Vagina (tissue), 2 donors: ENCODE data around the gene PDE1C. TPM values are rescaled to one million over a fixed set of nuclear protein-coding genes. Genes with fewer than 3 reads are reported as not detected.

Experiments
- DNase-seq, 2 donors: peaks; one replicate each; pipeline ENCODE4 v3.0.0-alpha.2; 2017; ENCODE audit errors: extremely low spot score in 2 of 2
- H3K27ac ChIP-seq: fragments of 200-600 bp; sonication (generic); one replicate; pipeline ENCODE4 v1.5.1; 2019
- H3K27me3 ChIP-seq: fragments of 200-600 bp; sonication (generic); one replicate; pipeline ENCODE4 v1.5.1; 2019
- H3K36me3 ChIP-seq, 2 donors: fragments of 200-600 bp; sonication (generic); one replicate each; pipeline ENCODE4 v1.5.1; 2017 to 2019
- H3K4me1 ChIP-seq: fragments of 200-600 bp; sonication (generic); one replicate; pipeline ENCODE4 v1.5.1; 2019
- H3K4me3 ChIP-seq, 2 donors: fragments of 200-600 bp; sonication (generic); 1 replicate in 1 of 2; 2 replicates in 1 of 2; pipeline ENCODE4 v1.5.1; 2016 to 2019
- H3K9me3 ChIP-seq: fragments of 200-600 bp; sonication (generic); one replicate; pipeline ENCODE4 v1.5.1; 2019
- CTCF ChIP-seq, 3 experiments: fragments of 450-650 bp in 2 of 3; fragments of 200-600 bp in 1 of 3; sonication (generic) in 1 of 3; IDR thresholded peaks; one replicate each; pipeline ENCODE4 v1.5.1; 2017 to 2019; ENCODE audit warnings: antibody characterized with exemption in 3 of 3, mild to moderate bottlenecking in 2 of 3, moderate library complexity in 2 of 3
- POLR2A ChIP-seq, 2 donors: fragments of 450-650 bp; IDR thresholded peaks; one replicate each; pipeline ENCODE4 v1.6.1; 2017; ENCODE audit warnings: antibody characterized with exemption in 2 of 2, mild to moderate bottlenecking in 2 of 2, moderate library complexity in 2 of 2
- POLR2AphosphoS5 ChIP-seq, 2 donors: sonication (generic); formaldehyde crosslinking; IDR thresholded peaks; one replicate each; pipeline ENCODE4 v1.9.0; 2017; ENCODE audit warnings: antibody characterized with exemption in 2 of 2, mild to moderate bottlenecking in 2 of 2, low read depth in 1 of 2; ENCODE audit not compliant: insufficient read depth in 1 of 2
- intact Hi-C: fragments of 100-400 bp; cut with DNase I; formaldehyde crosslinking; loops from one replicate; pipeline ENCODE4 v1.15.1; 2023
- total RNA-seq: library from RNA; depleted of rRNA; stranded (reverse); fragments of >200 nt; gene quantifications from one replicate; pipeline ENCODE4 v1.2.3, GENCODE V29; 2016

The PDE1C gene
- total RNA-seq, 1 donor from 2014 or later: 19.2 TPM

GRCh38 chr7:31934551-31934950 lies 135.7 kb downstream of the PDE1C start:
- Histone ChIP-seq H3K36me3 (no peaks in the 10 kb centered on the region), H3K4me3 (no peak overlapping the region), H3K27ac (no peak overlapping the region), H3K4me1 (no peaks in the 10 kb centered on the region), H3K9me3 (no peaks in the 10 kb centered on the region), H3K27me3 (no peaks in the 10 kb centered on the region)
- TF ChIP-seq POLR2AphosphoS5 (IDR thresholded peaks at IDR 0.05; ENCODE audit: insufficient read depth in 1 of 2, low read depth in 1 of 2) (no peak), CTCF (IDR thresholded peaks at IDR 0.05) (no peak), POLR2A (IDR thresholded peaks at IDR 0.05) (no peak)
- DNase-seq: no peak
- intact Hi-C loops: no loop called here

- intact Hi-C loops: no loop called here
- TF ChIP-seq POLR2AphosphoS5 (IDR thresholded peaks at IDR 0.05; ENCODE audit: insufficient read depth in 1 of 2, low read depth in 1 of 2): no peak
- TF ChIP-seq CTCF (IDR thresholded peaks at IDR 0.05): no peak
- TF ChIP-seq POLR2A (IDR thresholded peaks at IDR 0.05): no peak
- Histone ChIP-seq H3K9me3 (no peaks in the 10 kb centered on the region), H3K36me3 (no peaks in the 10 kb centered on the region), H3K4me3 (no peak overlapping the region), H3K4me1 (no peaks in the 10 kb centered on the region), H3K27ac (no peak overlapping the region), H3K27me3 (no peaks in the 10 kb centered on the region)
- no peak for DNase-seq
Observed at GRCh38 chr7:31933481-31933880, 136.7 kb downstream of the PDE1C start.

- no peaks in the 10 kb centered on the region for H3K4me1 ChIP-seq
- H3K27ac ChIP-seq: no peak overlapping the region
- no peaks in the 10 kb centered on the region for H3K9me3 ChIP-seq
- DNase-seq: no peak
- intact Hi-C loops: no loop called here
- no peak overlapping the region for H3K4me3 ChIP-seq
- H3K36me3 ChIP-seq: no peaks in the 10 kb centered on the region
- no peaks in the 10 kb centered on the region for H3K27me3 ChIP-seq
- TF ChIP-seq POLR2AphosphoS5 (IDR thresholded peaks at IDR 0.05; ENCODE audit: insufficient read depth in 1 of 2, low read depth in 1 of 2) (no peak), CTCF (IDR thresholded peaks at IDR 0.05) (no peak), POLR2A (IDR thresholded peaks at IDR 0.05) (no peak)
Observed at GRCh38 chr7:31926991-31927584, 143.1 kb downstream of the PDE1C start.

DNA sequence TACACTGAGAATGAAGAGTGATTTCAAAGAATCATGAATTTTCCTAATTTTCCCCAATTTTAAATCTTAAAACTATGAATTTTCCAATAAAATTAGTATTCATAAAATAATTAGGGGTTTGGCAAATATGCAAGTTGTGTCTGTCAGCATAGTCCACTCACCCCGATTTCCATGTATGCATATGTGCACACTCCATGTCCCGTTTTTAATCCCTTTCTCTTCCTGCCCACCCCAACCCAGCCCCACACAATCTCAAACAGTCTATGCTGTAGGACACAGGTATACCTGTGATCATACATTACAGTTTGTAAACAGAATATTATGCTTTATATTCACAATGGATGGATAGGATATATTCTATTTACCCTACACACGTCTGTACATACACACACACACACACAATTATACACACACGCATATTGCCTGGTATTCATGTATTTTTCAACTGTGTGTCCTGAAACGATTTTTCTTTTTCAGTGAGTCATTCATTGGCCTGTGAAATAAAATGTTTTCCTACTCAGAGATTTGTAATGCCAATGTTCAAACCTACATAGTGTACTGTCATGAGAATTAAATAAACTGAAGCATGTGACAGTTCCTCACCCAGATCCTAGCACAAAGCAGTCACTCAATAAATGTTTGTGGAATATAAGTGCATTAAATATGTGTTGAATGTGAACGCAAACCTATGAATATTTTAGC lies 144.3 kb downstream of the PDE1C start:
- no peaks in the 10 kb centered on the region for H3K27me3 ChIP-seq
- H3K36me3 ChIP-seq: no peaks in the 10 kb centered on the region
- H3K4me3 ChIP-seq: no peak overlapping the region
- no peak for TF ChIP-seq POLR2AphosphoS5 (IDR thresholded peaks at IDR 0.05; ENCODE audit: insufficient read depth in 1 of 2, low read depth in 1 of 2)
- TF ChIP-seq POLR2A (IDR thresholded peaks at IDR 0.05): no peak
- no peak for TF ChIP-seq CTCF (IDR thresholded peaks at IDR 0.05)
- no peak overlapping the region for H3K27ac ChIP-seq
- no peaks in the 10 kb centered on the region for H3K4me1 ChIP-seq
- intact Hi-C loops: no loop called here
- no peak for DNase-seq
- H3K9me3 ChIP-seq: no peaks in the 10 kb centered on the region

- no peaks in the 10 kb centered on the region for H3K27me3 ChIP-seq
- H3K36me3 ChIP-seq: no peaks in the 10 kb centered on the region
- intact Hi-C loops: no loop called here
- no peaks in the 10 kb centered on the region for H3K4me1 ChIP-seq
- H3K27ac ChIP-seq: no peak overlapping the region
- H3K9me3 ChIP-seq: no peaks in the 10 kb centered on the region
- TF ChIP-seq CTCF (IDR thresholded peaks at IDR 0.05) (no peak), POLR2A (IDR thresholded peaks at IDR 0.05) (no peak), POLR2AphosphoS5 (IDR thresholded peaks at IDR 0.05; ENCODE audit: insufficient read depth in 1 of 2, low read depth in 1 of 2) (no peak)
- H3K4me3 ChIP-seq: no peak overlapping the region
- no peak for DNase-seq
Observed at GRCh38 chr7:31924251-31924650, 146.0 kb downstream of the PDE1C start.
